ENCODE data around the gene OR5H2. TPM values are rescaled to one million over a fixed set of nuclear protein-coding genes. Genes with fewer than 3 reads are reported as not detected.
"Not testable (repeated sequence)": the region's sequence is repeated elsewhere in the genome, so short reads cannot be mapped to it uniquely, and the experiment has no call there.

OR5H2 gene
- total RNA-seq, 1 donor from 2014 or later = not detected

GRCh38 chr3:98246142-98246541 is 36.2 kb upstream of the OR5H2 start:
- no peak for DNase-seq (ENCODE audit: extremely low spot score, unreplicated experiment)
- no peak for TF ChIP-seq CTCF (IDR thresholded peaks at IDR 0.05)
- Mint-ChIP-seq H3K36me3 (ENCODE audit: unreplicated experiment) (no peaks in the 10 kb centered on the region), H3K27ac (ENCODE audit: unreplicated experiment) (no peak overlapping the region), H3K27me3 (ENCODE audit: unreplicated experiment) (no peaks in the 10 kb centered on the region), H3K9me3 (ENCODE audit: unreplicated experiment) (no peaks in the 10 kb centered on the region), H3K4me3 (ENCODE audit: unreplicated experiment) (no peak overlapping the region), H3K4me1 (ENCODE audit: unreplicated experiment) (no peaks in the 10 kb centered on the region)

GRCh38 chr3:98256026-98256425 is 26.3 kb upstream of the OR5H2 start:
- not testable (repeated sequence) for H3K27me3 Mint-ChIP-seq (ENCODE audit: unreplicated experiment); H3K4me3 Mint-ChIP-seq (ENCODE audit: unreplicated experiment); H3K9me3 Mint-ChIP-seq (ENCODE audit: unreplicated experiment); H3K27ac Mint-ChIP-seq (ENCODE audit: unreplicated experiment); DNase-seq (ENCODE audit: extremely low spot score, unreplicated experiment); H3K4me1 Mint-ChIP-seq (ENCODE audit: unreplicated experiment); H3K36me3 Mint-ChIP-seq (ENCODE audit: unreplicated experiment)

- no peak overlapping the region for H3K27ac Mint-ChIP-seq (ENCODE audit: unreplicated experiment)
- no peak overlapping the region for H3K4me3 Mint-ChIP-seq (ENCODE audit: unreplicated experiment)
- no peaks in the 10 kb centered on the region for H3K4me1 Mint-ChIP-seq (ENCODE audit: unreplicated experiment)
- no peak for DNase-seq (ENCODE audit: extremely low spot score, unreplicated experiment)
- H3K36me3 Mint-ChIP-seq (ENCODE audit: unreplicated experiment) = no peaks in the 10 kb centered on the region
- H3K9me3 Mint-ChIP-seq (ENCODE audit: unreplicated experiment) = no peaks in the 10 kb centered on the region
- no peaks in the 10 kb centered on the region for H3K27me3 Mint-ChIP-seq (ENCODE audit: unreplicated experiment)
- no peak for TF ChIP-seq CTCF (IDR thresholded peaks at IDR 0.05)
Observed at GRCh38 chr3:98259707-98260106, 22.6 kb upstream of the OR5H2 start.

GRCh38 chr3:98262046-98262445 is 20.3 kb upstream of the OR5H2 start:
- H3K4me1 Mint-ChIP-seq (ENCODE audit: unreplicated experiment) = no peaks in the 10 kb centered on the region
- H3K36me3 Mint-ChIP-seq (ENCODE audit: unreplicated experiment) = no peaks in the 10 kb centered on the region
- no peak overlapping the region for H3K4me3 Mint-ChIP-seq (ENCODE audit: unreplicated experiment)
- TF ChIP-seq CTCF (IDR thresholded peaks at IDR 0.05) = no peak
- no peak overlapping the region for H3K27ac Mint-ChIP-seq (ENCODE audit: unreplicated experiment)
- H3K27me3 Mint-ChIP-seq (ENCODE audit: unreplicated experiment) = no peaks in the 10 kb centered on the region
- no peaks in the 10 kb centered on the region for H3K9me3 Mint-ChIP-seq (ENCODE audit: unreplicated experiment)
- no peak for DNase-seq (ENCODE audit: extremely low spot score, unreplicated experiment)

- Mint-ChIP-seq H3K27me3 (ENCODE audit: unreplicated experiment) (peaks cover 2% of the 10 kb centered on the region), H3K27ac (ENCODE audit: unreplicated experiment) (no peak within 1 kb of the TSS), H3K36me3 (ENCODE audit: unreplicated experiment) (no peaks in the 10 kb centered on the region), H3K4me1 (ENCODE audit: unreplicated experiment) (no peaks in the 10 kb centered on the region), H3K4me3 (ENCODE audit: unreplicated experiment) (no peak within 1 kb of the TSS), H3K9me3 (ENCODE audit: unreplicated experiment) (no peaks in the 10 kb centered on the region)
- no peak for TF ChIP-seq CTCF (IDR thresholded peaks at IDR 0.05)
- no peak for DNase-seq (ENCODE audit: extremely low spot score, unreplicated experiment)
Observed at GRCh38 chr3:98263944-98264343, 18.4 kb upstream of the OR5H2 start, which contains the start of gene OR5H6. Gene OR5H6, plus strand, starts transcription at chr3:98264244. Its CDS starts 89 bp downstream, at chr3:98264333.

GRCh38 chr3:98269846-98270245 is 12.5 kb upstream of the OR5H2 start:
- Mint-ChIP-seq H3K4me3 (ENCODE audit: unreplicated experiment) (no peak overlapping the region), H3K27ac (ENCODE audit: unreplicated experiment) (no peak overlapping the region), H3K36me3 (ENCODE audit: unreplicated experiment) (no peaks in the 10 kb centered on the region), H3K27me3 (ENCODE audit: unreplicated experiment) (peaks cover 4% of the 10 kb centered on the region), H3K9me3 (ENCODE audit: unreplicated experiment) (peaks cover 9% of the 10 kb centered on the region), H3K4me1 (ENCODE audit: unreplicated experiment) (no peaks in the 10 kb centered on the region)
- no peak for DNase-seq (ENCODE audit: extremely low spot score, unreplicated experiment)
- TF ChIP-seq CTCF (IDR thresholded peaks at IDR 0.05) = no peak

All from osteocyte (in vitro differentiated cells).